ENCODE results near the gene CFAP100. TPM values are rescaled to one million over a fixed set of nuclear protein-coding genes. Genes with fewer than 3 reads are reported as not detected.

The CFAP100 gene
- total RNA-seq, 3 donors from 2014 or later, result not detected

DNA sequence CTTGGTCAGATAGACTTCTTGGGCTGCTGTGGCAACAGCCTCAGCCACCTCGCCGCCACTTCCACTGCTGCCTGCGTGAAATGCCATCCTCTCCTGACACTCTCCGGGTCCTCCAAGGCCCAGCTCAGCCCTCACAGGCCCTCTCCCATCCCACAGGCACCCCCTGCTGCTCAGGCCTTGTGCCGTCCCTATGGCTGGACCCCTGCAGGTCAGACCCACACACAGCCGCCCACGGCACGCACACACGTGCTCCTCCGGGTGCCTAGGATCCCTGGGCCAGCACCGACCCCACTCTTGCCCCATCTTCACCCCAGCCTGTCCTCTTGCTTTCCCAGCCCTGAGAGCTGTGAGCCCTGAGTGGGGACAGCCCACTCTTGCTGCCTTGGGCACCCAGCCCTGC lies 19.7 kb downstream of the CFAP100 start:
- H3K9me3 Mint-ChIP-seq, result peaks cover 4% of the 10 kb centered on the region
- H3K27me3 Mint-ChIP-seq (ENCODE audit: low read depth), result peaks cover 36% of the 10 kb centered on the region
- DNase-seq (no peak), ATAC-seq (no peak)
- no peaks in the 10 kb centered on the region for H3K36me3 Mint-ChIP-seq (ENCODE audit: insufficient read depth)
- H3K4me1 Mint-ChIP-seq (ENCODE audit: low read depth), result no peaks in the 10 kb centered on the region
- H3K4me3 Mint-ChIP-seq, result no peak overlapping the region

DNA sequence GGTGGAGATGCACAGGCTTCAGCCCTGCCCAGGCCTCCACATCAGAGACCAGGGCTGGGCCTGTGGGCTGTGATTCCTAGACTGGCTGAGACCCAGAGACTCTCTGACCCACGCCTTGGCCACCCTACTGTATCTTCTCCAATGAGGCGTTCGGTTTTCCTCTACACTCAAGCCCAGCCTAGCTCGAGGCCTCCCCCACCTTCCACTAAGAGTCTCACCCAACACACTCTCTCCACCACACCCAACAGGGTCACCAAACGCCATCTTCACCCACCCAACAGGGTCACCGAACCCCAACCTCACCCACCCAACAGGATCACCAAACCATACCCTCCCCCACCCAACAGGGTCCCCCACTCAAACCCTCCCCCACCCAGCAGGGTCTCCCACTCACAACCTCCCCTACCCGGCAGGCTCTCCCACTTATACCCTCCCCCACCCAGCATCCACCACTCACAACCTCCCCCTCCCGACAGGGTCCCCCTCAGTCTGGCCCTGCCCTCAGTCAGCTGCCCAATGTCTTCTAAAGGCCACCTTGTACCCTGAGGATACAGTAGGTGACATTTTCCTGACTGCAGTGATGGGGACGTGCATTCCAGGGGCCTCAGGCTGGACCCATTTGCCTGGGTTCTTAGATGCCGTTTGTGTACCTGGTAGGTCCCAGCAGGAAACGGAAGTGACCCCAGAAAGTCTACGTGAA lies 20.4 kb downstream of the CFAP100 start:
- no peak for ATAC-seq

DNA sequence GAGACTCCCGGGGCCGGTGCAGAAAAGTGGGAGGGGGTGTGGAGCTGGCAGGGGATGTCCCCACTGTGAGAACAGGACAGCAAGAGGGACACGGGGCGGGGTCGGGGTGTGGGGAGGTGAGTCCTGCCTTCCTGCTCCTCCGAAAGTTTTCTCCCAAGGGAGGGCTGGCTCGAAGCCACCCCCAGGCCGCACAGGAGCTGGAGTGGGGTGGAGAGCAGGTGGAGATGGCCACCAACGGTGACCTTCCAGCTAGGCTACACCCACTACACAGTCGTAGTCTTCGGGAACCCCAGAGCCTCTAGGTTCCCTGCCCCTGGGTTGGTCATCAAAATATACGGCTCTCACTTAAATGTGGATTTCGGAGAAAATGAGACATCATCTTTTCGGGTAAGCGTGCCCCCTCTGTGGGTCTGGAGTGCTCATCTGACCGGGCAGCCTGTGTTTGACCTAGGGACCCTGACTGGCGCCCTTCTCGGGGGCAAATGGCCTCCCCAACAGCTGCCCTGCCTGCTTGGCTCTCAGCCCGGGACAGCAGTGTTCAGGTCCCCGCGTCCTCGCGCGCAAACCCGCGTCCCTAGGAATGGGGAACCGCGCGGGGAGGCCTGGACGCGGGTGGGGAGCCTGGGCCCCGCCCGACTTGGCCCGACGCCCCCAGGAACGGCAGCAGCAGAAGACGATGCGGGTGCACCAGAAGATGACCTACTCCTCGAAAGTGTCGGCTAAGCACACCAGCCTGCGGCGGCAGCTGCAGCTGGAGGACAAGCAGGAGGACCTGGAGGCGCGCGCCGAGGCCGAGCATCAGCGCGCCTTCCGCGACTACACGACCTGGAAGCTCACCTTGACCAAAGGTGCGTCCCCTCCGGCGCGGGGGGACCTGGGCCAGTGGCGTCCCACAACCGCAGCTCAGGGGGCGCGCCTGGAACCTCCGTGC lies 21.2 kb downstream of the CFAP100 start:
- no peaks in the 10 kb centered on the region for H3K36me3 Mint-ChIP-seq (ENCODE audit: insufficient read depth)
- no peaks in the 10 kb centered on the region for H3K9me3 Mint-ChIP-seq
- DNase-seq, result no peak
- no peak overlapping the region for H3K4me3 Mint-ChIP-seq
- H3K4me1 Mint-ChIP-seq (ENCODE audit: low read depth), result no peaks in the 10 kb centered on the region
- no peak for ATAC-seq
- H3K27me3 Mint-ChIP-seq (ENCODE audit: low read depth), result peaks cover 35% of the 10 kb centered on the region

More for the DNA sequence above, 20.4 kb downstream of the CFAP100 start:
- Mint-ChIP-seq H3K4me3 (no peak overlapping the region), H3K9me3 (peaks cover 4% of the 10 kb centered on the region), H3K27me3 (ENCODE audit: low read depth) (peaks cover 36% of the 10 kb centered on the region), H3K4me1 (ENCODE audit: low read depth) (no peaks in the 10 kb centered on the region), H3K36me3 (ENCODE audit: insufficient read depth) (no peaks in the 10 kb centered on the region)
- no peak for DNase-seq

DNA sequence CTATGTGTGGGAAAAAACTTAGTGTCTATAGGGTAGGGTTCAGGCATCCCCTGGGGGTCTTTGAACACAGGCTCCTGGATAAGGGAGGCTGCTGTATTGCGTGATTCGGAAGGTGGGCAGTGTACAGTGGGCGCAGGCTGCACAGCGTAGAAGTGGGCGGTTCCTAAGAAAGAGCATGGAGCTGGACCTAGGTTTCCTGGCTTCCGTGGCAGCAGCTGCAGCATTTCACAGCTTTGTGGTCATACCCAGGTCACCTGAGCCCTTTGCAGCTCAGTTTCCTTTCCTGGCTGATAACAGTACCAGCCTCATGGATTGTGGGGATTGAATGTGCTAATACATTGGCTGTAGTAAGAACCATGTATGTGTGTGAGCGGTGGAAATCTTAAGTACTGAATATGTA lies 22.2 kb downstream of the CFAP100 start:
- no peak for ATAC-seq
- peaks cover 29% of the 10 kb centered on the region for H3K27me3 Mint-ChIP-seq (ENCODE audit: low read depth)
- no peaks in the 10 kb centered on the region for H3K9me3 Mint-ChIP-seq
- DNase-seq, result no peak
- H3K4me3 Mint-ChIP-seq, result no peak overlapping the region
- no peaks in the 10 kb centered on the region for H3K36me3 Mint-ChIP-seq (ENCODE audit: insufficient read depth)
- H3K4me1 Mint-ChIP-seq (ENCODE audit: low read depth), result no peaks in the 10 kb centered on the region

DNA sequence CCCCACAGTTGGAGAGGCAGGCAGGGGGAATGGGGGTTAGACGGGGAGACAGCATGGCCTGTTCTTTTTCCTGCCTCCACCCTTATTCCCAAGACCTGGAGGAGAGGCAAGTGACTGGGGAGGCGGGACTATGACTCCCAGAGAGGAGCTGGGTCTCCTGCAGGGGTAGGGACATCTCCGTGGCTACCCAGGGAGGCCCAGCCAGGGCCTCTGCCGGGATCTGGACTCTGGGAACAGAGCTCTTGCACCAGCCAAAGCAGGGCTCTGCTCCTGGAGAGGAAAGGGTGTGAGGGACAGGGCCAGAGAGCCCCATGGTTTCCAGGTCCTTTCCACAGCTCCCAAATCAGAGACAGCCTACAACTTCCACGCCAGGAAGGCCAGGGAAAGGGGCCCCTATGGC lies 22.8 kb downstream of the CFAP100 start:
- H3K4me1 Mint-ChIP-seq (ENCODE audit: low read depth), result no peaks in the 10 kb centered on the region
- ATAC-seq (no peak), DNase-seq (no peak)
- no peaks in the 10 kb centered on the region for H3K36me3 Mint-ChIP-seq (ENCODE audit: insufficient read depth)
- no peaks in the 10 kb centered on the region for H3K9me3 Mint-ChIP-seq
- H3K27me3 Mint-ChIP-seq (ENCODE audit: low read depth), result peaks cover 29% of the 10 kb centered on the region
- no peak overlapping the region for H3K4me3 Mint-ChIP-seq

DNA sequence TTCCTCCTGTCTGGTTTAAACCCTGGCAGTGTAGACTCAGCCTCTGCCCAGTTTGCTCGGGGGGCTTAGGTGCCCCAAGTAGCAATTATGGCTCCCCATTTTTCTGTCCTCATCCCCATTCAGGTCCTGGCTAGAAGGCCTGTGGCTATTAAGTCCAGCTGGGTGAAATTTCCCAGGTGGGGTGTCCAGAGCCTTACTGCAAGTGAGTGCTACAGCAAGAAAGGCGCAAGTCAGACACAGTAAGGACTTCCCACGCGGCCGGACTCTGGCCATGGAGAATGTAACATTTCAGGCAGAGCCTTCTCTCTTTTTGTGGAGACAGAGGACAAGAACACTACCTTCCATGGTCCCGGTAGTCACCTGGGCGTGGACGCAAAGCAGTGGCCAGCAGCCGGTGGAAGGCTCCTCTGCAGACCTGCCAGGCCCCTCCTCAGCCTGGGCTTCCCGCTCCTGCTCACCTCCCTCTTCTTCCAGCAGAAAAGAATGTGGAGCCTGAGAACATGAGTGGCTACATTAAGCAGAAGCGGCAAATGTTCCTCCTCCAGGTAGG lies 23.3 kb downstream of the CFAP100 start:
- ATAC-seq (no peak), DNase-seq (no peak)
- H3K4me3 Mint-ChIP-seq, result no peak overlapping the region
- H3K9me3 Mint-ChIP-seq, result no peaks in the 10 kb centered on the region
- H3K27me3 Mint-ChIP-seq (ENCODE audit: low read depth), result peaks cover 24% of the 10 kb centered on the region
- no peaks in the 10 kb centered on the region for H3K36me3 Mint-ChIP-seq (ENCODE audit: insufficient read depth)
- no peaks in the 10 kb centered on the region for H3K4me1 Mint-ChIP-seq (ENCODE audit: low read depth)

DNA sequence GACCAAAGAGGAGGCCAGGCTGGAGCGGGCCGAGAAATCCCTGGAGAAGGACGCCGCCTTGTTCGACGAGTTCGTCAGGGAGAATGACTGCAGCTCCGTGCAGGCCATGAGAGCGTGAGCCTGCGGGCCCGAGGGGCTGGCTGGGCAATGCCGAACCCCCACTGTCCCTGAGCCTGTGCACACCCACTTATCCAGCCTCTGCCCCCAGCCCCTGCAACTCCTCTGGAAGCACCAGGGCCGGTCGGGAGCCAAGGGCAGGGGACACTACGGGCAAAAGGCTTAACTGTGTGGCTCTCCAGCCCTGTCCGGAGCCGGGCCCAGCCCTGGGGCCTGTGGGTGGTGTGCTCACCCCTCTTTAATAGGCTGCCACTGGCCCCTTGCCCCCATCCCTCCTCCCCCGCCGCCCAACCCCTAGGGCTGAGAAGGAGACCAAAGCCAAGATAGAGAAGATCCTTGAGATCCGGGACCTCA lies 24.0 kb downstream of the CFAP100 start:
- H3K9me3 Mint-ChIP-seq, result no peaks in the 10 kb centered on the region
- H3K4me3 Mint-ChIP-seq, result no peak overlapping the region
- no peaks in the 10 kb centered on the region for H3K4me1 Mint-ChIP-seq (ENCODE audit: low read depth)
- DNase-seq (no peak), ATAC-seq (no peak)
- no peaks in the 10 kb centered on the region for H3K36me3 Mint-ChIP-seq (ENCODE audit: insufficient read depth)
- H3K27me3 Mint-ChIP-seq (ENCODE audit: low read depth), result peaks cover 19% of the 10 kb centered on the region

DNA sequence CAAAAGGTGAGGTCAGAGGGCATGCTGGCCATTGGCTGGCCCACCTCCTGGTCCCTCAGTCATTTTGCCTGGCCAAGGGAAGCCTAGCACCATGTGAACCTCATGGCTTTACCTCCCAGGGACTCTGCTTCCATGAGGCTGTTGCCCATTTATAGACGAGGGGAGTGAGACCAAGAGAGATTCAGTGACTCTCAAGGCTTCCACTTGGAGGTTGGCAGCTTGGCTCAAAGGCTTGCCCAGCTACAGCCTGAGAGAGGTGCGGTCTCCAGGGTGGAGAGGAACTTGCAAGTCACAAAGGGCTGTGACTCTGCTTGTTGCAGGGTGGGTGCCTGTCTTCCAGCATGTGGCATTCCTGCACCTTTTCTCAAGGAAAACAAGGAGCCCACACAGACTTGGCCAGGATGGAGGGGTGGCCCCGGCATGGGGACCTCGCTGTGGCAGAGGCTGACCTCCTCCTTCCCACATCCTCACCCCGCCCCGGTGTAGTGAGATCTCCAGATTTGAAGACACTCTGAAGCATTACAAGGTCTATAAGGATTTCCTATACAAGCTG lies 24.5 kb downstream of the CFAP100 start:
- no peak overlapping the region for H3K4me3 Mint-ChIP-seq
- no peaks in the 10 kb centered on the region for H3K9me3 Mint-ChIP-seq
- H3K36me3 Mint-ChIP-seq (ENCODE audit: insufficient read depth), result no peaks in the 10 kb centered on the region
- peaks cover 13% of the 10 kb centered on the region for H3K27me3 Mint-ChIP-seq (ENCODE audit: low read depth)
- no peak for DNase-seq
- no peaks in the 10 kb centered on the region for H3K4me1 Mint-ChIP-seq (ENCODE audit: low read depth)
- ATAC-seq, result no peak

DNA sequence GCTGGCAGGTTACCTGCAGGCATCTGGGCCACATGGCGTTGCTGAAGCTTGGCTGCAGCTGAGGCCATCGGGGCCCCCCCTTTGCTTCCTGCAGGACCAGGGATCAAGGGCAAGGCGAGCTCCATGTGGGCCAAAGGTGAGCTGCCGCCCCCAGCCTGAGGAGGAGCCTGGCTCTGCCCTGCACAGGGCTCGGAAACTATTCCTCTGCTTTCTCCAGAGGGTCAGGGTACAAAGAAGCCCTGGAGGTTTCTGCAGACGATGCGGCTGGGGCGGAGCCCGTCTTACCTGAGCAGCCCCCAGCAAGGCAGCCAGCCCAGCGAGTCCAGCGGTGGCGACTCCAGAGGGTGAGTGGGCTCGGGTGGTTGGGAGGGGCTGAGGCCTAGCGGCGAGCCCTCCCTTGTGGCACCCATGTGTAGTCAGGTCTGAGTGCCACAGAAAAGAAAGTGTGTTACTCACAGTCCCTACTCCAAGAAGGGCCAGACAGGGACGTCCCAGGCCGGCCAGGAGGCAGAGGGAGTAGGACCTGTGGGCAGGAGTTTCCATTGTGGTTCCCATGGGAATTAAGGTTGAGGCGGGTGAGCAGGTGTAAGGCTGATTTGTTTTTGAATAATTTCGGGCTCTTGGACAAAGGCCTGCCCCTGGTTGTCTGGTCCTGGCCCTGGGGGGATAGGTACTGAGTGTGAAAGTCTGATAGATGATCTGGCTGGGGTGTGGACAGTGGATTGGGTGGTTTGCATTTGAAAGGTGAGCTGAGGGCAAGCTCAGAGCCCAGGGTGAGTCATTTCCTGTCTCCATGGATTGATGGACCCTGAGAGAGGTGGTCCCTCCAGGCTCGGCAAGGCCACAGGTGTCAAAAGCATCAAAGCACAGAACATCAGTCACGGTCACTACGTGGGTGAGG lies 25.4 kb downstream of the CFAP100 start:
- DNase-seq (no peak), ATAC-seq (no peak)
- Mint-ChIP-seq H3K9me3 (no peaks in the 10 kb centered on the region), H3K27me3 (ENCODE audit: low read depth) (peaks cover 5% of the 10 kb centered on the region), H3K4me1 (ENCODE audit: low read depth) (no peaks in the 10 kb centered on the region), H3K4me3 (no peak overlapping the region), H3K36me3 (ENCODE audit: insufficient read depth) (peaks cover 4% of the 10 kb centered on the region)

DNA sequence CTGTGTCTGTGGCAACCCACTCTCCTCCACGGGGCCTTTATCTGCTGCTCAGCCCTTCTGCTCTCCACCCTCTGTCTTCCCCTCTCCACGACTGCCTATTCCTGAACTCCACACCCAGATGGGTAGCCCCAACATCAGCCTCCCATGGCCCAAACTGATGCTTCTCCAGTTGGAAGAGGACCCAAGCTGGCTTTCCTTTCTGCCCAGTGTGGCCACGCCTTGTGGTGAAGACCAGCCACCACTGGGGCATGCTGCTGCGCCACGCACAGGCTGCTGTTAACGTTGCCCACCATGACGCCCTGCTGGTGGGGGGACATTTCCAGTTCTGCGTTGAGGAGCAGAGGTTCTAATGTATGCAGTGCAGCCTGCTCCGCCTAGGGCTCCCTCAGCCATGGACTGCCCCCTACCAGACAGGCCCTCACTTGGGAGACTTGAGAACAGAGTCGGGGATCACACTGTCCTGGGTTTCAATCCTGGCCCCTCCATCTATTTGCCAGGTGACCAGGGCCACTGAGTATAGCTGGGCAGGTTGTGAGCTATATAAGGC lies 26.9 kb downstream of the CFAP100 start:
- Mint-ChIP-seq H3K4me3 (no peak overlapping the region), H3K36me3 (ENCODE audit: insufficient read depth) (peaks cover 9% of the 10 kb centered on the region), H3K27me3 (ENCODE audit: low read depth) (no peaks in the 10 kb centered on the region), H3K9me3 (peaks cover 5% of the 10 kb centered on the region), H3K4me1 (ENCODE audit: low read depth) (no peaks in the 10 kb centered on the region)
- no peak for DNase-seq
- ATAC-seq, result no peak

DNA sequence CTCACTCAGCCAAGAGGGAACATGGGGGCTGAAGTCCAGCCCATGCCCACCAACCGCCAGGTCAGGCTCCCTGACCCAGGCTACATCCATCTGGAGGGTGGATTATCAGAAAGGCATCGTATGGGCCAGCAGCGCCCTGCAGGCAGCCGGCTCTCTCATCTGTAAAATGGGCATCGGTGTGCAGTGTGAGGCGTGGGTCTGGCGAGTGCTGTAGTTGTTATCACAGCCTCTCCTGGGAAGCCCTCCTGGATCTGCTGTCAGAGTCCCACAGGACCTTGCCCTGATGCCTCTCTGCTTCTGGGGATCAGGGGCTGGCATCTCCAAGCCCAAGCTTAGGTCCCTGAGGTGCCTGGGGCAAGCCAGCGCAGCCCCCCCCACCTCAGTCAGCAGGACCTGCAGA lies 27.4 kb downstream of the CFAP100 start:
- no peak for DNase-seq
- no peak for ATAC-seq
- Mint-ChIP-seq H3K9me3 (peaks cover 10% of the 10 kb centered on the region), H3K36me3 (ENCODE audit: insufficient read depth) (peaks cover 9% of the 10 kb centered on the region), H3K4me1 (ENCODE audit: low read depth) (no peaks in the 10 kb centered on the region), H3K4me3 (no peak overlapping the region), H3K27me3 (ENCODE audit: low read depth) (no peaks in the 10 kb centered on the region)

DNA sequence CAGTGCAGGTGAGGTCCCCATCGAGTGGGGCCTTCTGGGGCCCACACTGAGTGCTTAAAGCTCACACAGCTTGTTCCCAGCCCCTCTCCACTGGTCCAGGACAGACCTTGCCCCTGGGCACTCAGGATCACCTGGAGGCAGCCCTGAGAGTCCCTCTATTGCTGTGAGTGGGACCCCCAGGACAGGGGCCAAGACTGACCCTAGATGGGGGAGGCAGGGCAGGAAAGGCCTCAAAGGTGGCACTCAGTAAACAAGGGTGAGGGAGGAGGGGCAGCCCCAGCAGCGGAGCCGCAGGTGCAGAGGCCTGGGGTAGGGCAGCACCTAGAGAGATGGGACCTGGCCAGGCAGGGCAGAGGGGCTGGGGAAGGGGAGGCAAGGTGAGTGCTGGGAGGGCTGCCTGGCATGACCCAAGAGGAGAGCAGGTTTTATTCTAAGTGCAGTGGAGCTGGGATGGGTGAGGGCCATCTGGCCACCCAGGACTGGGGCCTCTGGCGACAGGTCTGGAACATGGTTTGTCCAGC lies 27.9 kb downstream of the CFAP100 start:
- ATAC-seq (no peak), DNase-seq (no peak)
- H3K27me3 Mint-ChIP-seq (ENCODE audit: low read depth), result no peaks in the 10 kb centered on the region
- H3K9me3 Mint-ChIP-seq, result peaks cover 13% of the 10 kb centered on the region
- H3K4me3 Mint-ChIP-seq, result no peak overlapping the region
- H3K36me3 Mint-ChIP-seq (ENCODE audit: insufficient read depth), result peaks cover 9% of the 10 kb centered on the region
- no peaks in the 10 kb centered on the region for H3K4me1 Mint-ChIP-seq (ENCODE audit: low read depth)

Measured in activated T-cell treated with anti-CD3 and anti-CD28 coated beads, Interleukin-2, amount 50 U/mL, for 4 hours (primary cell).